RWPE2 (cell line): ENCODE results near the gene PTPN14.
A peak's percentile ranks its signal among the peaks of the same experiment; 100 is the strongest.

Experiments
- ATAC-seq: fragments of 200-7000 bp; cut with Tn5 transposase; 3 replicates; pipeline ENCODE4 v1.9.1; 2021; ENCODE audit warnings: low read depth
- DNase-seq: peaks from one replicate; pipeline ENCODE4 v3.0.0-alpha.2; 2020; ENCODE audit warnings: low spot score
- H3K27ac ChIP-seq: fragments of 450-650 bp; 2 replicates; pipeline ENCODE4 v1.5.1; 2017; ENCODE audit warnings: mild to moderate bottlenecking; ENCODE audit not compliant: poor library complexity, severe bottlenecking
- H3K27me3 ChIP-seq: fragments of 250-450 bp; sonication (Bioruptor Pico); 2 replicates; pipeline ENCODE4 v1.5.1; 2021; ENCODE audit warnings: mild to moderate bottlenecking, moderate library complexity; ENCODE audit not compliant: insufficient read depth, poor library complexity, severe bottlenecking
- H3K36me3 ChIP-seq: fragments of 250-450 bp; sonication (Bioruptor Pico); 2 replicates; pipeline ENCODE4 v1.5.1; 2020; ENCODE audit warnings: low read depth, mild to moderate bottlenecking, moderate library complexity
- H3K4me1 ChIP-seq: fragments of 250-450 bp; sonication (Bioruptor Pico); 2 replicates; pipeline ENCODE4 v1.5.1; 2021; ENCODE audit warnings: mild to moderate bottlenecking, moderate library complexity; ENCODE audit not compliant: insufficient read depth, poor library complexity, severe bottlenecking
- H3K4me3 ChIP-seq: fragments of 250-450 bp; sonication (Bioruptor Pico); 2 replicates; pipeline ENCODE4 v1.5.1; 2021; ENCODE audit warnings: mild to moderate bottlenecking, moderate library complexity; ENCODE audit not compliant: severe bottlenecking
- H3K9me3 ChIP-seq: fragments of 250-450 bp; sonication (Bioruptor Pico); 2 replicates; pipeline ENCODE4 v1.5.1; 2021; ENCODE audit warnings: mild to moderate bottlenecking, moderate library complexity; ENCODE audit not compliant: severe bottlenecking
- TF ChIP-seq, protein P1 (sequence below): fragments of 450-650 bp; IDR thresholded peaks from one replicate; pipeline ENCODE4 v1.5.1; 2017; ENCODE audit warnings: mild to moderate bottlenecking, moderate library complexity; ENCODE audit not compliant: poor library complexity, severe bottlenecking

The PTPN14 gene

GRCh38 chr1:214548271-214548670 is 3.1 kb downstream of the PTPN14 start:
- ATAC-seq (no peak), DNase-seq (no peak)
- Histone ChIP-seq H3K27me3 (no peaks in the 10 kb centered on the region), H3K36me3 (peaks cover 19% of the 10 kb centered on the region), H3K4me3 (no peak overlapping the region), H3K9me3 (no peaks in the 10 kb centered on the region), H3K27ac (peak overlapping the region; percentile 92), H3K4me1 (peaks cover 23% of the 10 kb centered on the region)
- TF ChIP-seq, protein P1, sequence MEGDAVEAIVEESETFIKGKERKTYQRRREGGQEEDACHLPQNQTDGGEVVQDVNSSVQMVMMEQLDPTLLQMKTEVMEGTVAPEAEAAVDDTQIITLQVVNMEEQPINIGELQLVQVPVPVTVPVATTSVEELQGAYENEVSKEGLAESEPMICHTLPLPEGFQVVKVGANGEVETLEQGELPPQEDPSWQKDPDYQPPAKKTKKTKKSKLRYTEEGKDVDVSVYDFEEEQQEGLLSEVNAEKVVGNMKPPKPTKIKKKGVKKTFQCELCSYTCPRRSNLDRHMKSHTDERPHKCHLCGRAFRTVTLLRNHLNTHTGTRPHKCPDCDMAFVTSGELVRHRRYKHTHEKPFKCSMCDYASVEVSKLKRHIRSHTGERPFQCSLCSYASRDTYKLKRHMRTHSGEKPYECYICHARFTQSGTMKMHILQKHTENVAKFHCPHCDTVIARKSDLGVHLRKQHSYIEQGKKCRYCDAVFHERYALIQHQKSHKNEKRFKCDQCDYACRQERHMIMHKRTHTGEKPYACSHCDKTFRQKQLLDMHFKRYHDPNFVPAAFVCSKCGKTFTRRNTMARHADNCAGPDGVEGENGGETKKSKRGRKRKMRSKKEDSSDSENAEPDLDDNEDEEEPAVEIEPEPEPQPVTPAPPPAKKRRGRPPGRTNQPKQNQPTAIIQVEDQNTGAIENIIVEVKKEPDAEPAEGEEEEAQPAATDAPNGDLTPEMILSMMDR: no peak

GRCh38 chr1:214547747-214548146 is 3.7 kb downstream of the PTPN14 start:
- ATAC-seq (no peak), DNase-seq (no peak)
- Histone ChIP-seq H3K4me1 (peaks cover 22% of the 10 kb centered on the region), H3K36me3 (peaks cover 19% of the 10 kb centered on the region), H3K4me3 (no peak overlapping the region), H3K9me3 (no peaks in the 10 kb centered on the region), H3K27ac (peak overlapping the region; percentile 92), H3K27me3 (no peaks in the 10 kb centered on the region)
- TF ChIP-seq, protein P1: no peak

DNA sequence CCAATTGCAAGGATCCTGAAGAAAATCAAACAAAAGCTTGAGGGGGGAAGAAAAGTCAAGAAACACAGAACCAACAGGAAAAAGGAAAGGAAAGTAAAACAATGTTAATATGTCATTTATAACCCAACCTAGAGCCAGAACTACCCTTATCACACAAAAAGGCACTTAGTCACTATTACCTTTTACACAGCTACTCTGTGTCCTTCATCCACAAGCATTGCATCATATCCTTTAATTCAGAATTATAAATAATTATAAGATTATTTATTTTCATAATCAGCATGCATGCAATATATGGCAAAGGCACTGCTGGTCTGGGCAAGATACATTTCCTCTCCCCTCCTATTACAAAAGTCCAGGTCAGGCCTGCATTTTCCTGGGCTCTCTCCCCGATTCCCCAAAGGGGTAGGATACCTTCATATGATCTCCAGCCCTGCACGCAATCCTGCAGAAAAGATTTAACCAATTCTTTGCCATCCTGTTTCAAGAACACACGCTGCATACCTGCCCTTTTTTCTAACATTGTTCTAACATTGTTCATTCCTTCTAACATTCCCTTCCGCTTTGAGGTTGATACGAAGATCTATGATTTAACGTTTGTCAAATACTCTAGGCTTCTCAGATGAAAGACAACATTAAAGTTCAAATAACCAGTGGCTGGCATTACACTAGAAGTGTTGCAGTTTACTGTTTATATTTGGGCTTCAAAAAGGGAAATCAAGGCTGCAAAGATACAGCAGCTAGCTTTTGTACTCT is 4.3 kb downstream of the PTPN14 start:
- no peak for DNase-seq
- TF ChIP-seq, protein P1: no peak
- ATAC-seq: no peak
- no peak overlapping the region for H3K4me3 ChIP-seq
- peak overlapping the region; percentile 92 for H3K27ac ChIP-seq
- no peaks in the 10 kb centered on the region for H3K9me3 ChIP-seq
- H3K36me3 ChIP-seq: peaks cover 19% of the 10 kb centered on the region
- peaks cover 18% of the 10 kb centered on the region for H3K4me1 ChIP-seq
- no peaks in the 10 kb centered on the region for H3K27me3 ChIP-seq

DNA sequence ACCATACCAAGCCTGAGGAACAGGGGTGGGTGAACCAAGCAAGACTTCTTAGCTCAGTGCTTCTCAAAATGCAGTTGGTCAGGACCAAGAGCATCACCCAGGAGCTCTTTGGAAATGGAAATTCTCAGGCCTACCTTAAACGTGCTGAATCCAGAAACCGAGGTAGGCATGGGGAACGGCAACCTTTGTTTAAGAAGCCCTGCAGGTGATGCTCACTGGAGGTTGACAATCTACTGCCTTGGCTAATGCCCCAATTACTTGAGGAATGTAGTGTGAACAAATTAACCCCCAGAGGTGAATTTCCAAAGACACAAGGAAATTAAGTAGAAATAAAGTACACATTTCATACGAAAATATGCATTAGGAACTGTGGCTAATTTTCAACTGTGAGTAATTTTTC is 5.3 kb downstream of the PTPN14 start:
- peaks cover 18% of the 10 kb centered on the region for H3K4me1 ChIP-seq
- ATAC-seq (no peak), DNase-seq (no peak)
- H3K36me3 ChIP-seq: peaks cover 19% of the 10 kb centered on the region
- TF ChIP-seq, protein P1: no peak
- no peaks in the 10 kb centered on the region for H3K9me3 ChIP-seq
- H3K4me3 ChIP-seq: no peak overlapping the region
- H3K27ac ChIP-seq: no peak overlapping the region
- no peaks in the 10 kb centered on the region for H3K27me3 ChIP-seq

DNA sequence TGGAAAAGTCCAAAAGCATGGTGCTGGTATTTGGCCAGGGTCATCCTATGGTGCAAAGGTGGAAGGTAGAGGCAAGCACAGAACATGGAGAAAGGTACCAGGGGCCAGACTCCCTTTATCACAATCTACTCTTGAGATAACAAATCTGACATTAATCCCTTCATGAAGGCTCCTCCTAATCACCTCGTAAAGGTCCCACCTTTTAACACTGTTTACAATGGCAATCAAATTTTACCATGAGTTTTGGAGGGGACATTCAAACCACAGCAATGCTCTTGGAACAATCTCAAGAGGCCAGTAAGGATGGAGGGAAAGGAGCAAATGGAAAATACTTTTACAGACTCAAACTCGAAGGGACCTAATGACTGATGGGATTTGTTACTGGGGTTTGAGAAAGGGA is 6.1 kb downstream of the PTPN14 start:
- peaks cover 18% of the 10 kb centered on the region for H3K4me1 ChIP-seq
- no peaks in the 10 kb centered on the region for H3K9me3 ChIP-seq
- H3K4me3 ChIP-seq: no peak overlapping the region
- no peak for ATAC-seq
- H3K27me3 ChIP-seq: no peaks in the 10 kb centered on the region
- peaks cover 19% of the 10 kb centered on the region for H3K36me3 ChIP-seq
- TF ChIP-seq, protein P1: no peak
- no peak overlapping the region for H3K27ac ChIP-seq
- no peak for DNase-seq
